Glomerular visceral epithelial cell (primary cell): Measurements from ENCODE around the gene HECTD2.
A peak's percentile ranks its signal among the peaks of the same experiment; 100 is the strongest.
"Not testable (repeated sequence)": the region's sequence is repeated elsewhere in the genome, so short reads cannot be mapped to it uniquely, and the experiment has no call there.

ENCODE experiments used
- DNase-seq: peaks from one replicate; pipeline ENCODE4 v3.0.0-alpha.2; 2016; ENCODE audit errors: extremely low spot score

The HECTD2 gene, protein sequence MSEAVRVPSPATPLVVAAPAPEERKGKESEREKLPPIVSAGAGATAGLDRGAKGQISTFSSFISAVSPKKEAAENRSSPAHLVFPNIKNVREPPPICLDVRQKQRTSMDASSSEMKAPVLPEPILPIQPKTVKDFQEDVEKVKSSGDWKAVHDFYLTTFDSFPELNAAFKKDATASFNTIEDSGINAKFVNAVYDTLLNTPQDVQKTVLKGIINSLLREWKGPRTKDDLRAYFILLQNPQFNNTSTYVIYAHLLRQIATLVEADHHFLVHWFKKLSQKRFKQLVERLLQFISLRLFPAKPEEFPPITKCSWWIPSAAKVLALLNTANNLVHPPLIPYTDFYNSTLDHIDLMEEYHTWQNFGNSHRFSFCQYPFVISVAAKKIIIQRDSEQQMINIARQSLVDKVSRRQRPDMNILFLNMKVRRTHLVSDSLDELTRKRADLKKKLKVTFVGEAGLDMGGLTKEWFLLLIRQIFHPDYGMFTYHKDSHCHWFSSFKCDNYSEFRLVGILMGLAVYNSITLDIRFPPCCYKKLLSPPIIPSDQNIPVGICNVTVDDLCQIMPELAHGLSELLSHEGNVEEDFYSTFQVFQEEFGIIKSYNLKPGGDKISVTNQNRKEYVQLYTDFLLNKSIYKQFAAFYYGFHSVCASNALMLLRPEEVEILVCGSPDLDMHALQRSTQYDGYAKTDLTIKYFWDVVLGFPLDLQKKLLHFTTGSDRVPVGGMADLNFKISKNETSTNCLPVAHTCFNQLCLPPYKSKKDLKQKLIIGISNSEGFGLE

DNA sequence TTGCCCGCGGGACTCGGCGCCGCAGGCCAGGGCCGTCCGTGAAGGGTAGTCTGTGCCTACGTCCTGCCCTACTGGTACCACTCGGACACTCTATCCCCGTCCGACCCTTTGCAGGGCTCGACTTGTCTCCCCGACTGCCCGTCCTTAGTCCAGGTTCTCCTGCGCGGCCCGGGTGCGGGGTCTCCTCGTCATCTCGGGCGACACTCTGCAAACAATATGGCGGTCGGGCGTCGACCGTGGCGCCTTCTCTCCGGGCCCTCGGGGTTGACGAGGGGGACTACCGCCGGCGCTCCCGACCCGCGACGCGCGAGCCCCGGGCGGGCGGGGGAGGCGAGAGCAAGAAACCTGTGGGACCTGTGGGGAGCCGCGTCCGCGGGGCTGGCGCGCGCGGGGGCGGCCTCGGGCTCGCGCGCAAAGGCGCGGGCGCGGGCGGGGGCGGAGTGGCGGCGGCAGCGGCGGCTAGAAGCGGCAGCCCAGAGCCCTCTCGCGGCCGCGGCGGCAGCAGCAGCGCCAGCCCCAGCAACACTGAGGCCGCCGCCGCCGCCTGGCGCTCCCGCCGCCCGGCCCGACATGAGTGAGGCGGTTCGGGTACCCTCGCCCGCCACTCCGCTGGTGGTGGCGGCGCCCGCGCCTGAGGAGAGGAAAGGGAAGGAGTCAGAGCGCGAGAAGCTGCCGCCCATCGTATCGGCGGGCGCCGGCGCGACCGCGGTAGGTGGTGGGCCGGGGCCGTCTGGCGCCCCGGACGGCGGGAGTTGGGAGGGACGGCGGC, at the start of gene HECTD2:
Gene HECTD2, plus strand, starts transcription at position 476 of the 769 bp plus-strand sequence. Its CDS starts 95 bp downstream, at position 571.
- peak; percentile 87 for DNase-seq

DNA sequence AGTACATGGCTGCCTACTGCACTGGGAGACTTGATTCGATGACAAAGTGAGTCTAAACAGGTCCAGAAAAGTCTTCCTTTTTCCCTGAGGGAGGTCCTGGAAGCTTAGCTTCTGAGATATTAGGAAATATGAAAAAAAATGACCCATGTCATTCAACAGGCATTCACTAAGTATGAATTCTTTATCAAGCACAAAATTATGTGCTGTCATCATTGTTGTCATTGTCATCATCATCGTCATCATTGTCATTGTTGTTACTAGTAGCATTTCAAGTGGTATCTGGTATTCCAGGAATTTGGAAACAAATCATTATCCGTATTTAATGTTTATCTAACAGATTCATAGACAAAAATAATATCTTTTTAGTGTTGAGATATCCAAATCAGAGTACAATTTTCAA, 49.7 kb upstream of the HECTD2 start:
- no peak for DNase-seq

DNA sequence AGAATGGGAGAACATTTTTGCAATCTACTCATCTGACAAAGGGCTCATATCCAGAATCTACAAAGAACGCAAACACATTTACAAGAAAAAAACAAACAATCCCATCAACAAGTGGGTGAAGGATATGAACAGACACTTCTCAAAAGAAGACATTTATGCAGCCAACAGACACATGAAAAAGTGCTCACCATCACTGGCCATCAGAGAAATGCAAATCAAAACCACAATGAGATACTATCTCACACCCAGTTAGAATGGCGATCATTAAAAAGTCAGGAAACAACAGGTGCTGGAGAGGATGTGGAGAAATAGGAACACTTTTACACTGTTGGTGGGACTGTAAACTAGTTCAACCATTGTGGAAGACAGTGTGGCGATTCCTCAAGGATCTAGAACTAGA, 44.6 kb upstream of the HECTD2 start:
- not testable (repeated sequence) for DNase-seq

DNA sequence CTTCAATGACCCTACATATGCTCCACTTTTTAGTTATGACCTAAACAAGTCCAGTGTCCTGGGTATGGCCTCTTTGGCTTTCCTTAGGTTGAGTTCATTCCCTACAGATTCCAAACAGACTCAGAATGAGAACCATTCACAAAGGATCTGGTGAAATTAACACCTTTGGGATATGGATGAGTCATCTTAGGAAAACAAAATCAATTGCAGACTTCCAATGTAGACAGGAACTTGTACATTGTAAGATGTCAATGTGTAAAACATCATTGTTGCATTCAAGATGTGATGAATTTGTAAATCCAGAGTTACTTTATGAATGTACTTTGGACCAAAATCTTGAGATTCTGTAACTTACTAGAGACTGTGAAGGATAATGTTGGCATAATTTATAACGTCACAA, 43.4 kb upstream of the HECTD2 start:
- no peak for DNase-seq

DNA sequence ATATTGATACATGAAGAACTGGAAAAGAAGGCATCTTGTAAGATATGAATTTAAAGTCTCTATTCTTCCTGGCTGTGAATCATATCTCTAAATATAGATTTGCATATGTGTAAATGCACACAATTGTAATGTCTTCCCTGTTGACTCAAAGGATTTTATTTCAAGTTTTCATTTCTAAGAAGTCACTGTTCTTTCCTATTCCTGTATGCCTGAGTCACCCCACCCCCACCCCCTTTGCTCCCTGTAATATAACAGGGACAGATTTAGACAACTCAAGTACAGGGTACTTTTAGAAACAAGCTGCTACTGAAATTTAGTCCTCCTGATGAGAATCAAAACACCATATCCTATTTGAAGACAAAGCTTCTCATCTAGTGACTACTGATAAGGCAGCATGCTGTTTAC, 43.0 kb upstream of the HECTD2 start:
- no peak for DNase-seq

DNA sequence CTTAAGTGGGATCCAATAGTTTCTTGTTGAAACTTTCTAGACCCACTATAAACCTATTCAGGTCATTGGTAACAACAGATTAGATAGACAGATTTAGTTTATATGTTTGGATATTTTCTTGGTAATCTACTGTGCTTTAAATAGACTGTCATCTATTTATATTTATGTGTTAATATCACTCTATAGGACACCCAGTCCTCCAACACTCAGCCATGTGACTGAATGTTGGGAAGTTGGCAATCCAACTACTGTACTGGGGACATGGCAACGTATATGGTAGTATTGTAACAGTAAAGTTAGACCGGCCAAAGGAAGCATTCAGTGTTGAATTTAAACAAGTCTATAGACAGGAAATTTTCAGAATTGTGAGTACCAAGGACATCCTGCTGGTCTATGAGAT, 42.6 kb upstream of the HECTD2 start:
- no peak for DNase-seq

DNA sequence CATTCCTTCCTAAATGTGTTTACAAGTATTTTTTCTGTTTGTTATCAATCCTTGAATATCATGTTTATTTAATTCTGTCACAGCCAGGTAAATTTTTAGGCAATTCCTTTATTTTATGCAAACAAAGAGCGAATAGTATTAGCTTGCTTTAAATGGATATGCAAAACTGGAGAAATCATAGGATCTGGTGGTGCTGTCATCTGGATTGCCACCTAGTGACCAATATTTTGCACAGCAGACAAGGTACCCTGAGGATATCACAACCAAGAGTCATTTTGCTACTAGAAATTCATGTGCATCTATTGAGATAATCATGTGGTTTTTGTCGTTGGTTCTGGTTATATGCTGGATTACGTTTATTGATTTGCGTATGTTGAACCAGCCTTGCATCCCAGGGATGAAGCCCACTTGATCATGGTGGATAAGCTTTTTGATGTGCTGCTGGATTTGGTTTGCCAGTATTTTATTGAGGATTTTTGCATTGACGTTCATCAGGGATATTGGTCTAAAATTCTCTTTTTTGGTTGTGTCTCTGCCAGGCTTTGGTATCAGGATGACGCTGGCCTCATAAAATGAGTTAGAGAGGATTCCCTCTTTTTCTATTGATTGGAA, 40.1 kb upstream of the HECTD2 start:
- DNase-seq, result peak; percentile 20

DNA sequence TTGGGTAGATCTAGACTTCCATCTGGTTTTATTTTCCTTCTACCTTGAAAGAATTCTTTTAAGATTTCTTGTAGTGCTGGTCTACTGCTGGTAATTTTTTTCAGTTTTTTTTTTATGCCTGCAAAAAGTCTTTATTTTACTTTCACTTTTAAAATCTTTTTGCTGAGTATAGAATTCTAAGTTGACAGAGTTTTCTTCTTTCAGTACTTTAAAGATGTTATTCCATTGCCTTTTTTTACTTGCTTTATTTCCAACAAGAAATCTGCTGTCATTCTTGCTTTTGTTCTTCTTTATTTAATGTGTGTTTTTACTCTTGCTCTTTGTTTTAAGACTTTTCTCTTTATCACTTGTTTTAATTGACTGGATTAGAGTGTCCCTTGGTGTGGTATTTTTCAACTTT, 36.1 kb upstream of the HECTD2 start:
- no peak for DNase-seq

DNA sequence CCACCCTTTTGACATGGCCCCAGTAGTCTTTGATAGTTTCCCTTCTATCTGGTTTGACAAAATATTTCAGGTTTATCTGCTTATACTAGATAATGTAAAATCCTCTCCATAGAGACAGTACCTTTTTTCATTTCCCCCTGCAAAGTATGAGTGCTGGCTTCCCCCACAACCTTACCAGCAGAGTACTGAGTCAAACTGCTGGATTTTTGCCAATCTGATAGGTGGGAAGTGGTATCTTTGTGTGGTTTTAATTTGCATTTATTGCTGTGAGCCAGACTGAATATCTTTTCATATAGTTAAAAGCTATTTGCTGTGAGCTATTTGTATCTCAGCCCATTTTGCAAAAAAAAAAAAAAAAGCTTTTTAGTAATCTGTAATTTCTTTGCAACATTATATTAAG, 32.1 kb upstream of the HECTD2 start:
- peak; percentile 15 for DNase-seq

DNA sequence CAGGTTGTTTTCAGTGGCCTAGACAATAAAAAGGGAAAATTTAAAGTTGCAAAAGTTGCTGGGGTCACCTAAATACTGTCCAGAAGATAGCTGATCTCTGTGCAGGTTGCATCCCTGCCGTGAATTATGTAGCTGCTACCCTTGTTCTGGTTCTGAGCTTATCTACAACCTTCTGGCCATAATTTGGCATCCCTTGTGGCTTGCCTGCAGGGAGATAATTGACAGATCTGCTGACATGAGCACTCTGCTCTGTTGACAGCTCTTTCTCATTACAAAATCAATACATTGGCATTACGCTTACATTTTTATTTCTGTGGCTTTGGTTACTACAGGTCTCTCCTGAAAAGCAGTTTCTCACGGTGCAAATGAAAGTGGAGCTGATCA, 29.3 kb upstream of the HECTD2 start:
- no peak for DNase-seq

DNA sequence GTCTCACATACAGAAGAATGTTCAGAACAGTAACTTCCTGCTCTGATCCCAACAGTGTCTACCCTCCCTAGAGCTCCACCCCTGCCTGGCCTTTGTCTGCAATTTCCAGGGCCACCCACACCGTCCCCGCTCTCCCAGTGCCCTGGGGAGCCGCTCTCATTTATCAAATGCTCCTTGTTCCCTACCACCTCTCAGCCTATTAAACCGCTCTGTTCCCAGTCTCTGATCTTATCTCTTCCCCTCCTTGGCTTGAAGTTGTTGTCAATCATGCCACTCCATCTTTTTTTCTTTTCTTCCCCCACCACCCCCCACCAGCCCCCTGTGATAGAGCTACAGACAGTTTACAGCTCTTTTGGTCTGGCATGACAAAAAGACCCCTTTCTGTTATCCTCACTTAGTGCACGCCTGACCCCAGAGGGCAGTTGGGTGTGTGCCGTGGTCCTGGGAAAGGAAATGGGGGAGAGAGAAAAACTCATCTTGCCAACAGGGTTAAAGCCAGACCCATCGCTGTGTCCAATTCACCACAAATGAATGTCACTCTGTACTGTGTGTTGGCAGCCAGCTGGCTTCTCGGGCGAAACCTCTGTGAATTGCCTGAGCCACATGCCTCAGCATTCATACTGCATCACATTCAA, 28.8 kb upstream of the HECTD2 start:
- no peak for DNase-seq

DNA sequence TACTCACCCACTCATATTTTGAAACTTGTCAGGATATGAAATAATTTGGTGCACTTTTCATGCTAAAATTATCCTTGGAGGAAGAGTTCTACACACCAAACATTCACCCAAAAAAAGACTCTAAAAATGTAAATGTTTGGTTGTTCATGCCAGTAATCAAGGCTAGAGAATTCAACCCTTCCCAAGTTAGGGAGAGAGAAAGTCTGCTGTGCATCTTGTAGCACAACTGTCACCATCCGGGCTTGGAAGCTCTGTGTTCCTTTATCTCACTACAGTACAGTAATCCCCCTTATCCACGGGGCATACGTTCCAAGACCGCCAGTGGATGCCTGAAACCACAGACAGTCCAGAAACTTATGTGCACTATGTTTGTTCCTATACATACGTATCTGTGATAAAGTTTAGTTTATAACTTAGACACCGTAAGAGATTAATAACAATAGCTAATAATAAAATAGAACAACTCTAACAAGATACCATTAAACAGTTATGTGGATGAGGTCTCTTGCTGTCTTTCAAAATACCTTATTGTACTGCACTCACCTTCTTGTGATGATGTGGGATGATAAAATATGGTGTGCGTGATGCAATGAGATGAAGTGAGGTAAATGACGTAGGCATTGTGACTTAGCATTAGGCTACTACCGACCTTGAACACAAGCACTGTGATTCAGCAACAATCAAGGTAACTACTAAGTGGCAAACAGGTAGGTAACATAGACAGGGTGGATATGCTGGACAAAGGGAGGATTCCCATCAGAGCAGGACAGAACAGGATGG, 24.6 kb upstream of the HECTD2 start:
- no peak for DNase-seq

DNA sequence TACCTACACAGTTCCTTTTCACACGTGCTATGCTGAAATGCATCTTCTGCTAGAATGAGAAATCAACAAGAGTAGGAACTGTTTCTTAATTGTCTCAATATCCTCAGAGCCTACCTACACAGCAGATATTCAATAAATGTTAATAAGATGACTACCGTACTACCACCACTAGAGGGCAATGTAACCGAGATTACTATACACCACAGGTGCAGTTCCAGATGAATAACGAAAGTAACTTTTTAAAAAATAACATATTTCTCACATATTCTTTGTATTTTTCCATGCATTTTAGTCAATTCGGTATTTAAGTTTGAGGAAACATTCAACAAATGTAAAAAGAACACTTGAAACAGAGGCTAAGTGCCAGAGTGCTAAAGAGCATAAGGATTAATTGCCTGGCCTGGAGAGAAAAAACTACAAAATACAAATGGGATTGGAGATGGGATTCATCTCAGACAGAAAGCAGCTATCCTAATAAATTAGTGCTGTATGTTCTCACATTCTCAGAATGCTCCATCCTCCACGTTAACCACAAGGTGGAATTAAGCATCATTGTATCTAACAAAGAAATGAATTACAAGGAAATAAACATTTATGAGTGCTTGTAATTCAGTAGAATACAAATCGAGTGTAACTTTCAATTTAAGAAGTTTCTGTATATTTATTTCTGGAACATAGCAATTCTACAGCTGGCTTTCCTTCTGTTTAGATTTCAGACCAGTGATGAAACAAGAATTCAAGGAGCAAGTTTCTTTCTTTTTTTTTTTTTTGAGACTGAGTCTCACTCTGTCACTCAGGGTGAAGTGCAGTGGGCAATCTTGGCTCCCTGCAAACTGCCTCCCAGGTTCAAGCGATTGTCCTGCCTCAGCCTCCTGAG, 20.3 kb upstream of the HECTD2 start:
- DNase-seq, result peak; percentile 70

DNA sequence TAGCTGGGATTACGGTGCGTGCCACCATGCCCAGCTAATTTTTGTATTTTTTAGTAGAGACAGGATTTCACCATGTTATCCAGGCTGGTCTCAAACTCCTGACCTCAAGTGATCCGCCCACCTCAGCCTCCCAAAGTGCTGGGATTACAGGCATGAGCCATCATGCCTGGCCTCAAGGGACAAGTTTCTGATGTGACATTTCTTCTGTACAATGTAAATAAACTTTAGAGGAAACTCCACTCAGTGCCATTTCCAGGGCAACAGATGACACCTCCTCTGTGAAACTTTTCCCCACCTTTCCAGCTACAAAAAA, 19.7 kb upstream of the HECTD2 start:
- not testable (repeated sequence) for DNase-seq

DNA sequence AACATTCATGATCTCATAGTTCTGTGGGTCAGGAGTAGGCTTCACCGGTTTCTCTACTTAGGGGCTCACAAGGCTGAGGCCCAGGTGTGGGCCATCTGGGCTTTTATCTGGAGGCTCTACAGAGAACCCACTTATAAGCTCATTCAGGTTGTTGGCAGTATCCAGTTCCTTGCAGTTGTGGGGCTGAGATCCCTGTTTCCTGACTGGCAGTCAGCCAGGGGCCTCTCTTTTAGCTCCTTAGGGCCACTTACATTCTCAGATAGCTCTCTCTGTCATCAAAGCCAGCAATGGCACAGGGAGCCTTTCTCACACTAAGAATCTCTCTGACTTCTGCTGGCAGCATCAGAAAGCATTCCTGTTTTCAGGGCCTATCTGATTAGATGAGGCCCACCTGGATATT, 18.2 kb upstream of the HECTD2 start:
- no peak for DNase-seq

DNA sequence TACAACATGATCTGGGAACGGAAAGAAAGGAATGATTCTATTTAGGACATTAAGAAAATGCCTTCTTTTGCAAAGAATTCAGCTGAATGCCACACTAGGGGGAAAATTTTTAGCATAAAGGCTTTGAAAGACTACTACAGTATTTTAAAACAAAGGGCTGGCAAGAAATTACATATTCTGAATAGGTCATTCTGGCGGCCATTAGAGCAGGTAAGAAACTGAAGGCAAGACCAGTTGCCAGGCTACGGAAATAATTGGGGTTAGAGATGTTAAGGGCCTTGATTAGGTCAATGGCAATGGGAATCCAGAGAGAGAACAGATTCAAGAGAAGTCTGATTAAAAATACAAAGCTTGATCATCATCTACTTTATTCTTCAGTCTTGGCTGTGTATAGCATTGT, 3.8 kb upstream of the HECTD2 start:
- no peak for DNase-seq

DNA sequence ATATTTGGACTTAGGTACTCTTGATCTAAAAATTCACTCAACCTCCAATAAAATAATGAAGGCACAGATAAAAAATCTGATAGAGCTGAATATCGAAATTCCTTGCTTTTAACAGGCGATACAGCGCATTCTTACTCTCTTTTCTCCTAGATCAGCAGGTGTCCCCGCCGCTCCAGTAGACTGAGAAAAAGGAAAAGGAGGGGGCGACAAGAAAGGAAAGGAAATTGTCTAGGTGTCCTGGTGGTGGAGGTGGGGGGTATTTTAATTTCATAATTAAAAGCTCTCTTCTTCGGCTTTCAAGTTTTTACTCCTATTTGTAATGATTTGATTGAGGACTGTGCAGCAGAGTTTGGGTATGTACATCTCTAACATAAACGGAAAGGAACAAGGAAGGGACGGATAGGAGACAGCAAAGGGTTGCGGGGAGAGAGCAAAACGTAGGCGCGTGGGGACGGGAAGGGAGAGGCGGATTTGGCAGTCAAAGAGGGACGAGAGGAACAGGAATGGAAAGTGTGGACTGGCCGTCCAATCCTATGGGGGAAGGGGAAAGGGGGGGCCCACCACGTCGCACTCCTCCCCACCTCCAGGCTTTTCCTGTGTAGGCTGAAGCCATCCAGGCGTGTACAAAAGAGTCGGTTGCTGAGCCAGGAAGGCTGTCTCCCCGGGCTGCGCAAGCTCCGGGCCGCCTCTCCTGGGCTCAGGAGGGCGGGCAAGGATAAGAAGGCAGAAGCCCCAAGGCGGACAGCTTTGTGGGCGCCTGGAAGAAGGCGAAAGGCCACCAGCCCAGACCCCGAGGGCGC, 875 bp upstream of the HECTD2 start:
- peak; percentile 90 for DNase-seq

DNA sequence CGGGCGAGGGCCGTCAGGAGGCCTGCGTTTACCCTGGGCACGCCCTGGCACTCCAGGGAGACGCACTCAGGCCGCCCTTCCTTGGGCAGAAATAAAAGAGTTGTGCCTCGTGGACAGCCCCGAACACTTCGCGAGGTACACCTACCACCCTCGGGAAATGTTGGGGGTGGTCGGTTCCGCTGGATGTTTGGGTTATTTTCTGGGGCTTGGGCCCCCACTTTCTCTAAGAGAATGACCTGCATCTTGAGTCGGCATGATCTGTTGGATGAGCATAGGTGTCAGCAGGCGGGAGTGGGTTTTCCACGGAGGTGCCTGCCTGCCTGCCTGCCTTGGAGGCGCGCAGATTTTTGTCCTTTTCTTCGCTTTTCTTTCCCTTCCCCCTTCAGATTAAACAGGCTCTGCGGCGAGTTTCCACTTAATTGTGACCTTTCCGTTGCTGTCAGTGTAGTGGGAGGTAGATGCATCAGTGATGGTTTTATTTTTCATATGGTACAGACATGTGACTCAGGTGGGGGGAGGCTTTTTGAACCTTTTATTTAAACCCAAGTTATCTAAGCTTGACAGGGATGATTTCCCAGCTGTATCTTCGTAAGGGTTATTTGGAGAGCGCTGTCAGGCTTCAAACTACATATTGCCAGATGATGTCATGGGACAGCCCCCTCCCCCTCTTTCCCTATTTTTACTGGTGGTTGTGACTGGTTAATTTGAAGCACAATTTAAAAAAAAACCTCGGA, 661 bp downstream of the HECTD2 start:
- DNase-seq, result peak; percentile 41
